ENCODE results near the gene NRROS.

The NRROS gene

GRCh38 chr3:196651819-196652218 lies 12.3 kb downstream of the NRROS start:
- no peak for DNase-seq

GRCh38 chr3:196652961-196653795 lies 13.7 kb downstream of the NRROS start:
- no peak for DNase-seq

GRCh38 chr3:196654006-196654734 lies 14.7 kb downstream of the NRROS start:
- DNase-seq, result no peak

GRCh38 chr3:196654735-196655090 lies 15.2 kb downstream of the NRROS start:
- no peak for DNase-seq

GRCh38 chr3:196655496-196655895 lies 16.0 kb downstream of the NRROS start:
- DNase-seq, result no peak

- DNase-seq, result no peak
Observed at GRCh38 chr3:196656213-196656612, 16.7 kb downstream of the NRROS start.

GRCh38 chr3:196659901-196660351 lies 20.4 kb downstream of the NRROS start:
- DNase-seq, result no peak

- DNase-seq, result no peak
Observed at GRCh38 chr3:196660381-196661166, 21.1 kb downstream of the NRROS start.

GRCh38 chr3:196661400-196661799 lies 21.9 kb downstream of the NRROS start:
- no peak for DNase-seq

GRCh38 chr3:196662033-196662432 lies 22.5 kb downstream of the NRROS start:
- DNase-seq, result no peak

- no peak for DNase-seq
Observed at GRCh38 chr3:196662711-196663571, 23.4 kb downstream of the NRROS start.

GRCh38 chr3:196666001-196666867 lies 26.7 kb downstream of the NRROS start:
- no peak for DNase-seq

- no peak for DNase-seq
Observed at GRCh38 chr3:196667056-196667825, 27.7 kb downstream of the NRROS start.

GRCh38 chr3:196670339-196670738 lies 30.8 kb downstream of the NRROS start:
- no peak for DNase-seq

GRCh38 chr3:196673632-196674031 lies 34.1 kb downstream of the NRROS start:
- DNase-seq, result no peak

- DNase-seq, result no peak
Observed at GRCh38 chr3:196677353-196677752, 37.9 kb downstream of the NRROS start.

- no peak for DNase-seq
Observed at GRCh38 chr3:196677931-196678330, 38.4 kb downstream of the NRROS start.

GRCh38 chr3:196684548-196685407 lies 45.3 kb downstream of the NRROS start:
- DNase-seq, result peak; percentile 54 to 57

- DNase-seq, result no peak
Observed at GRCh38 chr3:196686436-196686835, 46.9 kb downstream of the NRROS start.

- DNase-seq, result no peak
Observed at GRCh38 chr3:196688349-196688748, 48.9 kb downstream of the NRROS start.

Measured in activated CD4-positive, alpha-beta T cell treated with anti-CD3 and anti-CD28 coated beads, Interleukin-2, amount 50 U/mL, for 4 hours (primary cell).